Gastrocnemius medialis (tissue), 4 donors: Measurements from ENCODE around the gene NRDC. TPM values are rescaled to one million over a fixed set of nuclear protein-coding genes. Genes with fewer than 3 reads are reported as not detected.
A peak's percentile ranks its signal among the peaks of the same experiment; 100 is the strongest.

Experiments used
- ATAC-seq, 2 donors: fragments of 150-250 bp; one replicate each; pipeline ENCODE4 v1.9.1; 2016
- DNase-seq, 2 donors: peaks; one replicate each; pipeline ENCODE4 v3.0.0-alpha.2; 2019
- H3K27ac ChIP-seq, 4 donors: fragments of 200-600 bp; sonication (generic); 1 replicate in 1 of 4; 2 replicates in 3 of 4; pipeline ENCODE4 v1.5.1; 2016 to 2018; ENCODE audit warnings: mild to moderate bottlenecking in 2 of 4, moderate library complexity in 1 of 4
- H3K27me3 ChIP-seq, 3 donors: fragments of 200-600 bp; sonication (generic) in 2 of 3; 1 replicate in 1 of 3; 2 replicates in 2 of 3; pipeline versions ENCODE4 v1.5.1 to v1.6.0; 2016 to 2019; ENCODE audit warnings: mild to moderate bottlenecking in 1 of 3, moderate library complexity in 1 of 3
- H3K36me3 ChIP-seq, 2 donors: fragments of 200-600 bp; sonication (generic) in 1 of 2; one replicate each; pipeline ENCODE4 v1.5.1; 2017 to 2018
- H3K4me1 ChIP-seq, 2 donors: fragments of 200-600 bp; sonication (generic) in 1 of 2; one replicate each; pipeline ENCODE4 v1.5.1; 2016 to 2017; ENCODE audit warnings: mild to moderate bottlenecking in 2 of 2
- H3K4me3 ChIP-seq, 4 donors: fragments of 200-600 bp; sonication (generic) in 3 of 4; 1 replicate in 1 of 4; 2 replicates in 3 of 4; pipeline ENCODE4 v1.5.1; 2016 to 2019; ENCODE audit warnings: mild to moderate bottlenecking in 2 of 4
- H3K9me3 ChIP-seq, 3 donors: fragments of 200-600 bp; sonication (generic) in 2 of 3; 1 replicate in 1 of 3; 2 replicates in 2 of 3; pipeline ENCODE4 v1.5.1; 2016 to 2019
- CTCF ChIP-seq, 5 experiments: fragments of 450-650 bp in 3 of 5; fragments of 200-600 bp in 2 of 5; sonication (generic) in 2 of 5; IDR thresholded peaks in 4 of 5; conservative IDR thresholded peaks in 1 of 5; 1 replicate in 4 of 5; 2 replicates in 1 of 5; pipeline ENCODE4 v1.5.1; 2016 to 2019; ENCODE audit warnings: antibody characterized with exemption in 5 of 5, mild to moderate bottlenecking in 3 of 5, moderate library complexity in 3 of 5
- POLR2A ChIP-seq, 2 donors: fragments of 450-650 bp; IDR thresholded peaks; one replicate each; pipeline ENCODE4 v1.6.1; 2017; ENCODE audit warnings: antibody characterized with exemption in 2 of 2, mild to moderate bottlenecking in 2 of 2, moderate library complexity in 2 of 2
- in situ Hi-C, 4 donors: fragments of 200-750 bp; cut with MboI; loops; one replicate each; pipeline versions ENCODE4 v1.15.0 to v1.8.0; 2017; ENCODE audit warnings: low sequenced_read_pairs in 4 of 4
- intact Hi-C: fragments of 100-400 bp; cut with DNase I; formaldehyde crosslinking; loops from one replicate; pipeline ENCODE4 v1.15.1; 2023; ENCODE audit warnings: low total_unique reads
- total RNA-seq, 4 donors: library from RNA; depleted of rRNA; stranded (reverse); fragments of >200 nt; gene quantifications; one replicate each; pipeline versions ENCODE4 v1.1.0 to v1.2.3, GENCODE V29; 2016

Gene NRDC
- 100 to 1,000 TPM; 180 to 270 (median 239) TPM for total RNA-seq

- in situ Hi-C loops (no loop called here), intact Hi-C loops (loop anchor here (1.0 to 10.0 kb wide), 6 partner anchors 178 to 904 kb away; partner anchors contain the start of genes BTF3L4, CDKN2C, EPS15 and OSBPL9)
- Histone ChIP-seq H3K36me3 (no peaks in the 10 kb centered on the region), H3K27ac (peak within 1 kb of the TSS; percentile 93 to 99 (median 96)), H3K4me1 (peaks cover 35 to 41% of the 10 kb centered on the region in 2 donors), H3K27me3 (peaks cover 0 to 20% (median 10%) of the 10 kb centered on the region in 3 donors), H3K4me3 (peak within 1 kb of the TSS; percentile 64 to 99 (median 90)), H3K9me3 (no peaks in the 10 kb centered on the region)
- DNase-seq: peak; percentile 100
- TF ChIP-seq POLR2A (IDR thresholded peaks at IDR 0.05) (peak; percentile 97 to 98), CTCF (IDR thresholded peaks at IDR 0.05 in 4 of 5, conservative IDR thresholded peaks at IDR 0.05 in 1 of 5) (peak in 1 of 5 experiments; percentile 37)
- peak; percentile 97 to 98 for ATAC-seq
These were observed at the start of gene NRDC for GRCh38 chr1:51878616-51879336. Gene NRDC, minus strand, starts transcription at chr1:51878727. Its CDS starts 112 bp downstream, at chr1:51878615.

GRCh38 chr1:51927029-51927428 lies 48.5 kb upstream of the NRDC start:
- TF ChIP-seq CTCF (IDR thresholded peaks at IDR 0.05 in 4 of 5, conservative IDR thresholded peaks at IDR 0.05 in 1 of 5) (no peak), POLR2A (IDR thresholded peaks at IDR 0.05) (no peak)
- Histone ChIP-seq H3K4me3 (no peak overlapping the region), H3K9me3 (no peaks in the 10 kb centered on the region), H3K36me3 (no peaks in the 10 kb centered on the region), H3K4me1 (no peaks in the 10 kb centered on the region), H3K27ac (no peak overlapping the region), H3K27me3 (peaks cover 0 to 6% (median under 1%) of the 10 kb centered on the region in 3 donors)
- in situ Hi-C loops: no loop called here
- ATAC-seq (no peak), DNase-seq (no peak)
- intact Hi-C loops: no loop called here

- ATAC-seq: no peak
- no peak for TF ChIP-seq CTCF (IDR thresholded peaks at IDR 0.05 in 4 of 5, conservative IDR thresholded peaks at IDR 0.05 in 1 of 5)
- no peak for TF ChIP-seq POLR2A (IDR thresholded peaks at IDR 0.05)
- H3K27me3 ChIP-seq: peaks cover 0 to 6% (median 3%) of the 10 kb centered on the region in 3 donors
These were observed 47.8 kb upstream of the NRDC start for GRCh38 chr1:51926171-51926812.

GRCh38 chr1:51924455-51924854 lies 45.9 kb upstream of the NRDC start:
- ATAC-seq: no peak
- no peak for DNase-seq
- H3K27me3 ChIP-seq: peaks cover 0 to 6% (median 6%) of the 10 kb centered on the region in 3 donors

More at GRCh38 chr1:51926171-51926812, 47.8 kb upstream of the NRDC start:
- in situ Hi-C loops (no loop called here), intact Hi-C loops (no loop called here)
- Histone ChIP-seq H3K27ac (no peak overlapping the region), H3K4me3 (no peak overlapping the region), H3K36me3 (no peaks in the 10 kb centered on the region), H3K9me3 (no peaks in the 10 kb centered on the region), H3K4me1 (no peaks in the 10 kb centered on the region)
- DNase-seq: no peak

More at GRCh38 chr1:51924455-51924854, 45.9 kb upstream of the NRDC start:
- intact Hi-C loops (no loop called here), in situ Hi-C loops (no loop called here)
- Histone ChIP-seq H3K4me1 (no peaks in the 10 kb centered on the region), H3K27ac (no peak overlapping the region), H3K36me3 (no peaks in the 10 kb centered on the region), H3K9me3 (no peaks in the 10 kb centered on the region), H3K4me3 (no peak overlapping the region)
- TF ChIP-seq POLR2A (IDR thresholded peaks at IDR 0.05): no peak
- no peak for TF ChIP-seq CTCF (IDR thresholded peaks at IDR 0.05 in 4 of 5, conservative IDR thresholded peaks at IDR 0.05 in 1 of 5)
